GM12878 (cell line): Measurements from ENCODE around the gene DISC1. TPM values are rescaled to one million over a fixed set of nuclear protein-coding genes. Genes with fewer than 3 reads are reported as not detected.

ENCODE experiments used
- ATAC-seq: fragments of 200-7000 bp; cut with Tn5 transposase; 3 replicates; pipeline ENCODE4 v1.9.1; 2020; ENCODE audit warnings: mild to moderate bottlenecking, moderate library complexity
- BruUV-seq: library from RNA; stranded (reverse); fragments of 400-500 nt; replicated peaks from 2 replicates; lab custom pipeline; 2021; lab: Mats Ljungman, UMichigan
- CTCF ChIA-PET: fragments of 300-600 bp; sonication (Branson Sonifier 250); formaldehyde crosslinking; extraction: SDS; loops from one replicate; lab custom pipeline; 2021; ENCODE audit warnings: inconsistent platforms; lab: Yijun Ruan, JAX
- POLR2A ChIA-PET: fragments of 350-600 bp; formaldehyde crosslinking; extraction: SDS; loops from one replicate; lab custom pipeline; 2021; ENCODE audit warnings: inconsistent platforms; lab: Charles Lee
- RAD21 ChIA-PET: fragments of 300-600 bp; sonication (Branson Sonifier 250); formaldehyde crosslinking; loops from one replicate; lab custom pipeline; 2023; ENCODE audit warnings: antibody characterized with exemption; ENCODE audit not compliant: unreplicated experiment; lab: Charles Lee
- SMC1A ChIA-PET: fragments of 300-600 bp; sonication (Branson Sonifier 250); formaldehyde crosslinking; loops from one replicate; lab custom pipeline; 2023; ENCODE audit not compliant: unreplicated experiment, uncharacterized antibody; lab: Charles Lee
- DNase-seq: peaks from one replicate; pipeline ENCODE4 v3.0.0-alpha.2; 2011; ENCODE audit warnings: low read depth, low spot score
- FAIRE-seq: peaks from 3 replicates; lab custom pipeline; 2011; peaks lifted over from hg19 to GRCh38; lab: Jason Lieb, UNC
- H2AFZ ChIP-seq: 2 replicates; pipeline ENCODE4 v1.6.0; 2011; ENCODE audit warnings: low read depth, low read length, control low read depth; ENCODE audit not compliant: control insufficient read depth
- H3K27ac ChIP-seq: 2 replicates; pipeline ENCODE4 v1.5.1; 2011; ENCODE audit warnings: control low read depth; ENCODE audit not compliant: control insufficient read depth, insufficient read depth
- H3K27me3 ChIP-seq, 2 experiments: replicated peaks in 1 of 2; 2 replicates each; pipeline versions ENCODE4 v1.6.0 to v1.6.1; 2011; ENCODE audit warnings: low read length in 1 of 2; ENCODE audit not compliant: control insufficient read depth in 2 of 2, insufficient read depth in 2 of 2
- H3K36me3 ChIP-seq, 2 experiments: 2 replicates each; pipeline ENCODE4 v1.5.1; 2011; ENCODE audit warnings: low read length in 1 of 2; ENCODE audit not compliant: control insufficient read depth in 2 of 2, insufficient read depth in 2 of 2
- H3K4me1 ChIP-seq: 2 replicates; pipeline ENCODE4 v1.6.1; 2011; ENCODE audit warnings: mild to moderate bottlenecking, low read length, moderate library complexity, mixed read lengths; ENCODE audit not compliant: control insufficient read depth, insufficient read depth
- H3K4me2 ChIP-seq: 2 replicates; pipeline ENCODE4 v1.6.0; 2011; ENCODE audit warnings: control low read depth; ENCODE audit not compliant: control insufficient read depth, insufficient read depth
- H3K4me3 ChIP-seq: fragments of 200-600 bp; sonication (generic); 2 replicates; pipeline ENCODE4 v1.5.1; 2016
- H3K79me2 ChIP-seq: 2 replicates; pipeline ENCODE4 v1.6.0; 2011; ENCODE audit warnings: low read length; ENCODE audit not compliant: control insufficient read depth, insufficient read depth
- H3K9ac ChIP-seq: 2 replicates; pipeline ENCODE4 v1.8.0; 2011; ENCODE audit warnings: low read length, control low read depth, mixed read lengths; ENCODE audit not compliant: control insufficient read depth, insufficient read depth
- H3K9me3 ChIP-seq: replicated peaks from 3 replicates; pipeline ENCODE4 v1.5.1; 2011; ENCODE audit warnings: mild to moderate bottlenecking, low read length; ENCODE audit not compliant: control insufficient read depth, insufficient read depth
- H4K20me1 ChIP-seq: 2 replicates; pipeline ENCODE4 v1.6.0; 2011; ENCODE audit not compliant: control insufficient read depth, insufficient read depth
- NR2C2 ChIP-seq: IDR thresholded peaks from 2 replicates; pipeline ENCODE4 v1.6.1; 2011; ENCODE audit warnings: borderline replicate concordance, low read depth; ENCODE audit not compliant: control insufficient read depth, insufficient read length
- NRF1 ChIP-seq: conservative IDR thresholded peaks from 2 replicates; pipeline ENCODE4 v1.6.1; 2011; ENCODE audit warnings: mild to moderate bottlenecking, low read depth, low read length, improper control_type of control experiment
- PAX5 ChIP-seq: IDR thresholded peaks from 2 replicates; pipeline ENCODE4 v1.6.1; 2011; ENCODE audit warnings: low read depth, low read length, borderline replicate concordance
- POLR2AphosphoS2 ChIP-seq: IDR thresholded peaks from 2 replicates; pipeline ENCODE4 v1.6.1; 2011; ENCODE audit warnings: low read depth, mild to moderate bottlenecking, low read length, improper control_type of control experiment, moderate library complexity
- TCF7 ChIP-seq: IDR thresholded peaks from 2 replicates; pipeline ENCODE4 v1.6.1; 2014; ENCODE audit warnings: antibody characterized with exemption, borderline replicate concordance
- WGBS: methylation state at CpG from one replicate; pipeline ENCODE4 v1.1.6; 2016; ENCODE audit warnings: low lambda C conversion rate; ENCODE audit not compliant: insufficient replicate concordance, insufficient coverage; ENCODE audit errors: missing lambda C conversion rate; 5-methylcytosine and 5-hydroxymethylcytosine counted together
- in situ Hi-C: fragments of 300-500 bp; cut with MboI; formaldehyde crosslinking; loops from 9 replicates; pipeline ENCODE4 v1.14.3; 2018; ENCODE audit warnings: mixed read lengths
- intact Hi-C: fragments of 100-400 bp; cut with micrococcal nuclease; formaldehyde crosslinking; loops from one replicate; pipeline ENCODE4 v1.14.2; 2022; ENCODE audit not compliant: unreplicated experiment
- polyA plus RNA-seq, 11 experiments: library from polyadenylated mRNA; depleted of rRNA in 4 of 11; unstranded in 6 of 11; stranded (reverse) in 5 of 11; fragments of >200 nt; fragmentation: Nextera tagmentation in 4 of 11; fragmentation: Illumina TruSeq in 1 of 11; extraction: Ambion mirVana in 4 of 11; extraction: Trizol in 1 of 11; gene quantifications; 1 replicate in 1 of 11; 2 replicates in 10 of 11; pipeline versions ENCODE4 v1.2.1 to v1.2.3, GENCODE V29; 2011 to 2016; ENCODE audit warnings: inconsistent platforms in 2 of 11, missing spikeins in 2 of 11, low read depth in 1 of 11
- total RNA-seq, 4 experiments: library from RNA; depleted of rRNA in 3 of 4; stranded (reverse); fragments of >200 nt in 3 of 4; fragmentation: Illumina TruSeq in 1 of 4; extraction: Trizol in 1 of 4; gene quantifications; 2 replicates each; pipeline versions ENCODE4 v1.2.1 to v1.2.3, GENCODE V29; 2013 to 2021
- TF ChIP-seq, protein P1 (sequence below): fragments of 450-650 bp; IDR thresholded peaks from 2 replicates; pipeline ENCODE4 v1.6.1; 2017; ENCODE audit warnings: mild to moderate bottlenecking, moderate library complexity
- TF ChIP-seq, protein P2 (sequence below): IDR thresholded peaks from 2 replicates; pipeline ENCODE4 v1.6.1; 2012; ENCODE audit warnings: mild to moderate bottlenecking, low read depth, low read length

DISC1 gene
- total and polyA plus RNA-seq, 10 of the 15 experiments (the other 5 are each of a cell fraction or from before 2014, with no cell fraction given) = 0.05 to 0.72 (median 0.19) TPM; not detected in 1

DNA sequence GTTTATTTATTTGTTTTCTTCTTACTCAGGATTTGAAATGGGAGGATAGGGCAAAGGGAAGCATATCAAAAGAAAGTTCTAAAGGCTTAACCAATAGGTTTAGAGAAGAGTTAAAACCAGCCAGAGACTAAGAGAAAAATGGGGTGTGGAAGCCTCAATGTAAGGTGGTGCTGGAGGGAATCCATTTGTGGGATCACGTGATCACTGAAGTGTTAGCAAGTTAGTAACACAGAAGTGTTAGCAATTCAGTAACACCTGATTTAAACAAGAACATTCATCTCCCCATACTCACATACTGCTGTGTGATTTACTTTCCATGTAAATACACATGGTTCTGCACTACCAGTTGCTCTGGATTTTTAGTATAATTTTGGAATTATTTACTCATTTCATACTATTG is 451.2 kb downstream of the DISC1 start:
- CTCF ChIA-PET = no interaction called here
- ATAC-seq = no peak
- no peak overlapping the region for H3K9ac ChIP-seq
- no peaks in the 10 kb centered on the region for H4K20me1 ChIP-seq
- no peaks in the 10 kb centered on the region for H3K79me2 ChIP-seq
- SMC1A ChIA-PET = interaction anchor here (0.7 kb wide), 1 partner anchor 20 kb away, joined by 3 read pairs; no protein-coding TSS in a partner anchor
- H2AFZ ChIP-seq = no peak overlapping the region
- H3K4me1 ChIP-seq = no peaks in the 10 kb centered on the region
- H3K4me3 ChIP-seq = no peak overlapping the region
- H3K9me3 ChIP-seq = no peaks in the 10 kb centered on the region
- no peak overlapping the region for H3K27ac ChIP-seq
- H3K27me3 ChIP-seq = no peaks in the 10 kb centered on the region
- RAD21 ChIA-PET = no interaction called here
- no TSS peak for BruUV-seq
- no peak for FAIRE-seq
- POLR2A ChIA-PET = no interaction called here
- 0% methylated on average over 1 of the region's 1 CpG for WGBS
- no peaks in the 10 kb centered on the region for H3K36me3 ChIP-seq
- in situ Hi-C loops = no loop called here
- intact Hi-C loops = no loop called here
- no peak for DNase-seq
- H3K4me2 ChIP-seq = no peak overlapping the region
- no peak for TF ChIP-seq PAX5
- no peak for TF ChIP-seq NR2C2

DNA sequence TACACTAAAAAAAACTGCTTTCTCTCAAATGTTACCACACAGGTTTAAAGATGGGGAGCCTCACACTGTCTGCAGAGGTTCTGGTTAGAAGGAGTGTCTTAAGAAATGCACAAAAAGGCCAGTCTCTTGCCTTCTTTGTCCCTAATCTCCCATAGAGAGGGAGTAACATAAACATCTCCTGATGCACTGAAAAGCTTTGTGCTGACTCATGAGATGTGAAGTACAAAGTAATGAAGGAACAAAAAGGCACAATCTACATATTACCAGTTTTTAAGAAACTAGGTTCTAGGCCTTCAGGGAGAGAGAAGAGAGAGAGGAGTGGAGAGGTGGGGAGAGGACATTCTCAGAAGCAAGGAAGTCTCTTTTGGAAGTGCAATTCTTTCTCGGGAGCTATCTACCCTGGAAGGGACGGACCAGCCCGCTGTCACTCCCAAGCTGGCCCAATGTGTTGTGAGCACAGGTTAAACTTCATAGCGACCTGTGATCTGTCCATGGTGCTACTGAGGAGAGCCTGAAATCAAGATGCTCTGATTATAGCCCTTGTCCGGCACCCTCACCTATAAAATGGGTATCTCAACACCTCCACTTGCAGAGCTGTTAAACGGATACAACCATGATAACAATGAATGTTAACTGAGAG is 458.1 kb downstream of the DISC1 start:
- BruUV-seq = no TSS peak
- ATAC-seq = no peak
- Histone ChIP-seq H3K27ac (no peak overlapping the region), H3K27me3 (no peaks in the 10 kb centered on the region), H2AFZ (no peak overlapping the region), H4K20me1 (no peaks in the 10 kb centered on the region), H3K79me2 (no peaks in the 10 kb centered on the region), H3K4me1 (no peaks in the 10 kb centered on the region), H3K36me3 (no peaks in the 10 kb centered on the region), H3K9me3 (no peaks in the 10 kb centered on the region), H3K4me3 (no peak overlapping the region), H3K4me2 (no peak overlapping the region), H3K9ac (no peak overlapping the region)
- WGBS = 2% methylated on average over 6 of the region's 6 CpGs
- FAIRE-seq = no peak
- RAD21 ChIA-PET = no interaction called here
- no peak for DNase-seq
- TF ChIP-seq POLR2AphosphoS2 (no peak), NRF1 (no peak), TCF7 (no peak)
- TF ChIP-seq, protein P1, sequence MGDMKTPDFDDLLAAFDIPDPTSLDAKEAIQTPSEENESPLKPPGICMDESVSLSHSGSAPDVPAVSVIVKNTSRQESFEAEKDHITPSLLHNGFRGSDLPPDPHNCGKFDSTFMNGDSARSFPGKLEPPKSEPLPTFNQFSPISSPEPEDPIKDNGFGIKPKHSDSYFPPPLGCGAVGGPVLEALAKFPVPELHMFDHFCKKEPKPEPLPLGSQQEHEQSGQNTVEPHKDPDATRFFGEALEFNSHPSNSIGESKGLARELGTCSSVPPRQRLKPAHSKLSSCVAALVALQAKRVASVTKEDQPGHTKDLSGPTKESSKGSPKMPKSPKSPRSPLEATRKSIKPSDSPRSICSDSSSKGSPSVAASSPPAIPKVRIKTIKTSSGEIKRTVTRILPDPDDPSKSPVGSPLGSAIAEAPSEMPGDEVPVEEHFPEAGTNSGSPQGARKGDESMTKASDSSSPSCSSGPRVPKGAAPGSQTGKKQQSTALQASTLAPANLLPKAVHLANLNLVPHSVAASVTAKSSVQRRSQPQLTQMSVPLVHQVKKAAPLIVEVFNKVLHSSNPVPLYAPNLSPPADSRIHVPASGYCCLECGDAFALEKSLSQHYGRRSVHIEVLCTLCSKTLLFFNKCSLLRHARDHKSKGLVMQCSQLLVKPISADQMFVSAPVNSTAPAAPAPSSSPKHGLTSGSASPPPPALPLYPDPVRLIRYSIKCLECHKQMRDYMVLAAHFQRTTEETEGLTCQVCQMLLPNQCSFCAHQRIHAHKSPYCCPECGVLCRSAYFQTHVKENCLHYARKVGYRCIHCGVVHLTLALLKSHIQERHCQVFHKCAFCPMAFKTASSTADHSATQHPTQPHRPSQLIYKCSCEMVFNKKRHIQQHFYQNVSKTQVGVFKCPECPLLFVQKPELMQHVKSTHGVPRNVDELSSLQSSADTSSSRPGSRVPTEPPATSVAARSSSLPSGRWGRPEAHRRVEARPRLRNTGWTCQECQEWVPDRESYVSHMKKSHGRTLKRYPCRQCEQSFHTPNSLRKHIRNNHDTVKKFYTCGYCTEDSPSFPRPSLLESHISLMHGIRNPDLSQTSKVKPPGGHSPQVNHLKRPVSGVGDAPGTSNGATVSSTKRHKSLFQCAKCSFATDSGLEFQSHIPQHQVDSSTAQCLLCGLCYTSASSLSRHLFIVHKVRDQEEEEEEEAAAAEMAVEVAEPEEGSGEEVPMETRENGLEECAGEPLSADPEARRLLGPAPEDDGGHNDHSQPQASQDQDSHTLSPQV = no peak
- TF ChIP-seq, protein P2, sequence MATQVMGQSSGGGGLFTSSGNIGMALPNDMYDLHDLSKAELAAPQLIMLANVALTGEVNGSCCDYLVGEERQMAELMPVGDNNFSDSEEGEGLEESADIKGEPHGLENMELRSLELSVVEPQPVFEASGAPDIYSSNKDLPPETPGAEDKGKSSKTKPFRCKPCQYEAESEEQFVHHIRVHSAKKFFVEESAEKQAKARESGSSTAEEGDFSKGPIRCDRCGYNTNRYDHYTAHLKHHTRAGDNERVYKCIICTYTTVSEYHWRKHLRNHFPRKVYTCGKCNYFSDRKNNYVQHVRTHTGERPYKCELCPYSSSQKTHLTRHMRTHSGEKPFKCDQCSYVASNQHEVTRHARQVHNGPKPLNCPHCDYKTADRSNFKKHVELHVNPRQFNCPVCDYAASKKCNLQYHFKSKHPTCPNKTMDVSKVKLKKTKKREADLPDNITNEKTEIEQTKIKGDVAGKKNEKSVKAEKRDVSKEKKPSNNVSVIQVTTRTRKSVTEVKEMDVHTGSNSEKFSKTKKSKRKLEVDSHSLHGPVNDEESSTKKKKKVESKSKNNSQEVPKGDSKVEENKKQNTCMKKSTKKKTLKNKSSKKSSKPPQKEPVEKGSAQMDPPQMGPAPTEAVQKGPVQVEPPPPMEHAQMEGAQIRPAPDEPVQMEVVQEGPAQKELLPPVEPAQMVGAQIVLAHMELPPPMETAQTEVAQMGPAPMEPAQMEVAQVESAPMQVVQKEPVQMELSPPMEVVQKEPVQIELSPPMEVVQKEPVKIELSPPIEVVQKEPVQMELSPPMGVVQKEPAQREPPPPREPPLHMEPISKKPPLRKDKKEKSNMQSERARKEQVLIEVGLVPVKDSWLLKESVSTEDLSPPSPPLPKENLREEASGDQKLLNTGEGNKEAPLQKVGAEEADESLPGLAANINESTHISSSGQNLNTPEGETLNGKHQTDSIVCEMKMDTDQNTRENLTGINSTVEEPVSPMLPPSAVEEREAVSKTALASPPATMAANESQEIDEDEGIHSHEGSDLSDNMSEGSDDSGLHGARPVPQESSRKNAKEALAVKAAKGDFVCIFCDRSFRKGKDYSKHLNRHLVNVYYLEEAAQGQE = peak; percentile 75
- intact Hi-C loops (no loop called here), in situ Hi-C loops (no loop called here)
- POLR2A ChIA-PET = no interaction called here
- CTCF ChIA-PET = no interaction called here
- SMC1A ChIA-PET = no interaction called here
